ENCODE results near the gene CRACDL.

DNA sequence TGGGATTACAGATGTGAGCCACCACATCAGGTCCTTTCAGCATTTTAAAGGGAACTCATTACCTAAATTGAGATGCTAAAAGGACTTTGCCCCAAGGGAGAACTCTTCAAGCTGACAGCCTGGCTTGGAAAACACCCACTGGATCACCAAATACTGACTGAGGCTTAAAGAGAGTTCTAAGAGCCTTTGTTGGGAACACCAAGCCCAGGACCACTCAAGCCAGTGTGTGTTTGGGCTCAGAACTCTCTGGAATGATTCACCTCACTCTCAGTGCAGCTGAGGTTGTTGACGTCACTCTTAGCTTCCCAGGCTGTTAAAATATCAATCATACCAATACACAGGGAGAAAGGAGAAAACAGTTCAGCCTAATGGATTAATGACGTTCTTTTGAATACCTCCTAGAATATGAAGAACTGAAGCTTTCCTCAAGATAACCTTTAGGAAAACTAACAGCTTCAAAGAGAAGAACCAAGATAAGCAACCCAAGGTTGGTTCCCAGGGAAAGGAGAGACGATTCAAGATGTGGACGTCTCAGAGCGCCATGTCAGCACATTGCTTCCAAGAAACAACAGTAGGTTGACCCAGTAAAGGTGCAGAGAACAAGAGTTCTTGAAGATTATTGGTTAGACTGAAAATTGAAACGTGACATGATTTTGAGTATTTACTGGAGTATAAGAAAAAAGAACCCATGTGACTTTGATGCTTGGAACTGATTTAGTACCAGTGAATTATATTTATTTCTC is 157.1 kb downstream of the CRACDL start:
- no peak for TF ChIP-seq SMC3 (IDR thresholded peaks at IDR 0.05; ENCODE audit: low read length)
- TF ChIP-seq, protein P1, sequence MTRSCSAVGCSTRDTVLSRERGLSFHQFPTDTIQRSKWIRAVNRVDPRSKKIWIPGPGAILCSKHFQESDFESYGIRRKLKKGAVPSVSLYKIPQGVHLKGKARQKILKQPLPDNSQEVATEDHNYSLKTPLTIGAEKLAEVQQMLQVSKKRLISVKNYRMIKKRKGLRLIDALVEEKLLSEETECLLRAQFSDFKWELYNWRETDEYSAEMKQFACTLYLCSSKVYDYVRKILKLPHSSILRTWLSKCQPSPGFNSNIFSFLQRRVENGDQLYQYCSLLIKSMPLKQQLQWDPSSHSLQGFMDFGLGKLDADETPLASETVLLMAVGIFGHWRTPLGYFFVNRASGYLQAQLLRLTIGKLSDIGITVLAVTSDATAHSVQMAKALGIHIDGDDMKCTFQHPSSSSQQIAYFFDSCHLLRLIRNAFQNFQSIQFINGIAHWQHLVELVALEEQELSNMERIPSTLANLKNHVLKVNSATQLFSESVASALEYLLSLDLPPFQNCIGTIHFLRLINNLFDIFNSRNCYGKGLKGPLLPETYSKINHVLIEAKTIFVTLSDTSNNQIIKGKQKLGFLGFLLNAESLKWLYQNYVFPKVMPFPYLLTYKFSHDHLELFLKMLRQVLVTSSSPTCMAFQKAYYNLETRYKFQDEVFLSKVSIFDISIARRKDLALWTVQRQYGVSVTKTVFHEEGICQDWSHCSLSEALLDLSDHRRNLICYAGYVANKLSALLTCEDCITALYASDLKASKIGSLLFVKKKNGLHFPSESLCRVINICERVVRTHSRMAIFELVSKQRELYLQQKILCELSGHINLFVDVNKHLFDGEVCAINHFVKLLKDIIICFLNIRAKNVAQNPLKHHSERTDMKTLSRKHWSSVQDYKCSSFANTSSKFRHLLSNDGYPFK (CRISPR knock-in tag; IDR thresholded peaks at IDR 0.05; ENCODE audit: borderline replicate concordance), result no peak
- TF ChIP-seq RAD21 (CRISPR knock-in tag; IDR thresholded peaks at IDR 0.05), result no peak
- TF ChIP-seq, protein P2, sequence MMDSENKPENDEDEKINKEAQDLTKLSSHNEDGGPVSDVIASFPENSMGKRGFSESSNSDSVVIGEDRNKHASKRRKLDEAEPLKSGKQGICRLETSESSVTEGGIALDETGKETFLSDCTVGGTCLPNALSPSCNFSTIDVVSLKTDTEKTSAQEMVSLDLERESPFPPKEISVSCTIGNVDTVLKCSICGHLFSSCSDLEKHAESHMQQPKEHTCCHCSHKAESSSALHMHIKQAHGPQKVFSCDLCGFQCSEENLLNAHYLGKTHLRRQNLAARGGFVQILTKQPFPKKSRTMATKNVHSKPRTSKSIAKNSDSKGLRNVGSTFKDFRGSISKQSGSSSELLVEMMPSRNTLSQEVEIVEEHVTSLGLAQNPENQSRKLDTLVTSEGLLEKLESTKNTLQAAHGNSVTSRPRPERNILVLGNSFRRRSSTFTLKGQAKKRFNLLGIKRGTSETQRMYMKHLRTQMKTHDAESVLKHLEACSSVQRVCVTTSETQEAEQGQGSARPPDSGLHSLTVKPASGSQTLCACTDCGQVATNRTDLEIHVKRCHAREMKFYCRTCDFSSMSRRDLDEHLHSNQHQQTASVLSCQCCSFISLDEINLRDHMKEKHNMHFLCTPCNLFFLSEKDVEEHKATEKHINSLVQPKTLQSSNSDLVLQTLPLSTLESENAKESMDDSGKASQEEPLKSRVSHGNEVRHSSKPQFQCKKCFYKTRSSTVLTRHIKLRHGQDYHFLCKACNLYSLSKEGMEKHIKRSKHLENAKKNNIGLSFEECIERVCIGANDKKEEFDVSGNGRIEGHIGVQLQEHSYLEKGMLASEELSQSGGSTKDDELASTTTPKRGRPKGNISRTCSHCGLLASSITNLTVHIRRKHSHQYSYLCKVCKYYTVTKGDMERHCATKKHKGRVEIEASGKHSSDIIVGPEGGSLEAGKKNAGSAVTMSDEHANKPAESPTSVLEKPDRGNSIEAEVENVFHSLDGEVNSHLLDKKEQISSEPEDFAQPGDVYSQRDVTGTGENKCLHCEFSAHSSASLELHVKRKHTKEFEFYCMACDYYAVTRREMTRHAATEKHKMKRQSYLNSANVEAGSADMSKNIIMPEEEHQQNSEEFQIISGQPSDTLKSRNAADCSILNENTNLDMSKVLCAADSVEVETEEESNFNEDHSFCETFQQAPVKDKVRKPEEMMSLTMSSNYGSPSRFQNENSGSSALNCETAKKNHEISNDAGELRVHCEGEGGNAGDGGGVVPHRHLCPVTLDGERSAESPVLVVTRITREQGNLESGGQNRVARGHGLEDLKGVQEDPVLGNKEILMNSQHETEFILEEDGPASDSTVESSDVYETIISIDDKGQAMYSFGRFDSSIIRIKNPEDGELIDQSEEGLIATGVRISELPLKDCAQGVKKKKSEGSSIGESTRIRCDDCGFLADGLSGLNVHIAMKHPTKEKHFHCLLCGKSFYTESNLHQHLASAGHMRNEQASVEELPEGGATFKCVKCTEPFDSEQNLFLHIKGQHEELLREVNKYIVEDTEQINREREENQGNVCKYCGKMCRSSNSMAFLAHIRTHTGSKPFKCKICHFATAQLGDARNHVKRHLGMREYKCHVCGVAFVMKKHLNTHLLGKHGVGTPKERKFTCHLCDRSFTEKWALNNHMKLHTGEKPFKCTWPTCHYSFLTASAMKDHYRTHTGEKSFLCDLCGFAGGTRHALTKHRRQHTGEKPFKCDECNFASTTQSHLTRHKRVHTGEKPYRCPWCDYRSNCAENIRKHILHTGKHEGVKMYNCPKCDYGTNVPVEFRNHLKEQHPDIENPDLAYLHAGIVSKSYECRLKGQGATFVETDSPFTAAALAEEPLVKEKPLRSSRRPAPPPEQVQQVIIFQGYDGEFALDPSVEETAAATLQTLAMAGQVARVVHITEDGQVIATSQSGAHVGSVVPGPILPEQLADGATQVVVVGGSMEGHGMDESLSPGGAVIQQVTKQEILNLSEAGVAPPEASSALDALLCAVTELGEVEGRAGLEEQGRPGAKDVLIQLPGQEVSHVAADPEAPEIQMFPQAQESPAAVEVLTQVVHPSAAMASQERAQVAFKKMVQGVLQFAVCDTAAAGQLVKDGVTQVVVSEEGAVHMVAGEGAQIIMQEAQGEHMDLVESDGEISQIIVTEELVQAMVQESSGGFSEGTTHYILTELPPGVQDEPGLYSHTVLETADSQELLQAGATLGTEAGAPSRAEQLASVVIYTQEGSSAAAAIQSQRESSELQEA (CRISPR knock-in tag; IDR thresholded peaks at IDR 0.05; ENCODE audit: not compliant biosample characterization), result no peak
- TF ChIP-seq ZNF136 (CRISPR knock-in tag; IDR thresholded peaks at IDR 0.05; ENCODE audit: low read depth), result no peak
